H9 (cell line): ENCODE results near the gene OR11H6. TPM values are rescaled to one million over a fixed set of nuclear protein-coding genes. Genes with fewer than 3 reads are reported as not detected.

Source experiments
- DNase-seq: peaks from one replicate; pipeline ENCODE4 v3.0.0-alpha.2; 2017
- H2AFZ ChIP-seq: one replicate; pipeline ENCODE4 v1.6.1; 2013; ENCODE audit warnings: mild to moderate bottlenecking, low read length, control low read depth, moderate library complexity
- H2AK5ac ChIP-seq: 2 replicates; pipeline ENCODE4 v1.6.1; 2013; ENCODE audit warnings: low read length, control low read depth, mixed read lengths; ENCODE audit not compliant: insufficient read length
- H2BK120ac ChIP-seq: one replicate; pipeline ENCODE4 v1.6.1; 2013; ENCODE audit warnings: low read depth, mild to moderate bottlenecking, low read length, control low read depth, inconsistent platforms; ENCODE audit not compliant: poor library complexity, severe bottlenecking
- H2BK12ac ChIP-seq: 2 replicates; pipeline ENCODE4 v1.6.1; 2013; ENCODE audit warnings: low read length, control low read depth, mixed read lengths, low read depth; ENCODE audit not compliant: insufficient read length
- H2BK15ac ChIP-seq: 2 replicates; pipeline ENCODE4 v1.6.1; 2013; ENCODE audit warnings: low read depth, low read length, control low read depth
- H2BK20ac ChIP-seq: one replicate; pipeline ENCODE4 v1.6.1; 2013; ENCODE audit warnings: low read depth, mild to moderate bottlenecking, low read length, control low read depth, inconsistent platforms; ENCODE audit not compliant: poor library complexity, severe bottlenecking
- H2BK5ac ChIP-seq: 2 replicates; pipeline ENCODE4 v1.6.1; 2013; ENCODE audit warnings: low read length, control low read depth, mixed read lengths; ENCODE audit not compliant: insufficient read length
- H3K14ac ChIP-seq: 2 replicates; pipeline ENCODE4 v1.6.1; 2013; ENCODE audit warnings: low read length, control low read depth; ENCODE audit not compliant: insufficient read depth
- H3K18ac ChIP-seq: 2 replicates; pipeline ENCODE4 v1.6.1; 2013; ENCODE audit warnings: low read depth, mild to moderate bottlenecking, mixed read lengths, low read length, control low read depth; ENCODE audit not compliant: insufficient read length
- H3K23ac ChIP-seq: 2 replicates; pipeline ENCODE4 v1.6.1; 2013; ENCODE audit warnings: low read length, control low read depth, mixed read lengths, low read depth; ENCODE audit not compliant: insufficient read length
- H3K23me2 ChIP-seq: 2 replicates; pipeline ENCODE4 v1.6.1; 2013; ENCODE audit warnings: low read depth, mild to moderate bottlenecking, mixed read lengths, low read length, control low read depth; ENCODE audit not compliant: insufficient read length, poor library complexity, severe bottlenecking
- H3K27ac ChIP-seq: 2 replicates; pipeline ENCODE4 v1.5.1; 2013; ENCODE audit warnings: low read length, control low read depth, mixed read lengths, low read depth; ENCODE audit not compliant: insufficient read length
- H3K27me3 ChIP-seq: 2 replicates; pipeline ENCODE4 v1.6.1; 2013; ENCODE audit warnings: low read length, control low read depth, inconsistent platforms; ENCODE audit not compliant: insufficient read depth
- H3K4ac ChIP-seq: 2 replicates; pipeline ENCODE4 v1.6.1; 2013; ENCODE audit warnings: low read depth, mild to moderate bottlenecking, control low read depth, inconsistent platforms, low read length, moderate library complexity
- H3K4me1 ChIP-seq: 2 replicates; pipeline ENCODE4 v1.6.1; 2013; ENCODE audit warnings: low read length, control low read depth, inconsistent platforms; ENCODE audit not compliant: insufficient read depth
- H3K4me2 ChIP-seq: 2 replicates; pipeline ENCODE4 v1.6.1; 2013; ENCODE audit warnings: low read length, control low read depth, mixed read lengths; ENCODE audit not compliant: insufficient read length, insufficient read depth
- H3K56ac ChIP-seq: 2 replicates; pipeline ENCODE4 v1.6.1; 2013; ENCODE audit warnings: low read depth, mild to moderate bottlenecking, mixed read lengths, low read length, control low read depth; ENCODE audit not compliant: insufficient read length
- H3K79me1 ChIP-seq: 2 replicates; pipeline ENCODE4 v1.6.1; 2013; ENCODE audit warnings: low read depth, mild to moderate bottlenecking, moderate library complexity, low read length, control low read depth, inconsistent platforms; ENCODE audit not compliant: insufficient read depth, poor library complexity, severe bottlenecking
- H3K79me2 ChIP-seq: 2 replicates; pipeline ENCODE4 v1.6.1; 2013; ENCODE audit warnings: low read length, control low read depth, inconsistent platforms; ENCODE audit not compliant: insufficient read depth
- H3K9ac ChIP-seq: 2 replicates; pipeline ENCODE4 v1.6.1; 2013; ENCODE audit warnings: low read length, control low read depth, mixed read lengths; ENCODE audit not compliant: insufficient read length; ENCODE audit errors: extremely low read depth
- H3K9me3 ChIP-seq: one replicate; pipeline ENCODE4 v1.6.1; 2013; ENCODE audit warnings: low read depth, low read length, inconsistent platforms; ENCODE audit not compliant: control insufficient read depth
- H3T11ph ChIP-seq: one replicate; pipeline ENCODE4 v1.6.1; 2013; ENCODE audit warnings: mild to moderate bottlenecking, low read length, control low read depth, inconsistent platforms
- H4K20me1 ChIP-seq: one replicate; pipeline ENCODE4 v1.6.1; 2013; ENCODE audit not compliant: control insufficient read depth, insufficient read length, insufficient read depth
- H4K5ac ChIP-seq: 2 replicates; pipeline ENCODE4 v1.6.1; 2013; ENCODE audit warnings: low read depth, mild to moderate bottlenecking, mixed read lengths, low read length, control low read depth; ENCODE audit not compliant: insufficient read length
- H4K8ac ChIP-seq: replicated peaks from 2 replicates; pipeline ENCODE4 v1.6.1; 2013; ENCODE audit warnings: low read length, control low read depth, mixed read lengths, low read depth; ENCODE audit not compliant: insufficient read length
- H4K91ac ChIP-seq: 2 replicates; pipeline ENCODE4 v1.6.1; 2013; ENCODE audit warnings: low read depth, mild to moderate bottlenecking, moderate library complexity, mixed read lengths, low read length, control low read depth; ENCODE audit not compliant: insufficient read length
- H3K27ac Mint-ChIP-seq, 3 experiments: 2 replicates in 2 of 3; 3 replicates in 1 of 3; pipeline ENCODE4 v1.8.0; 2020 to 2021; ENCODE audit warnings: mixed read lengths in 3 of 3, mild to moderate bottlenecking in 1 of 3, moderate library complexity in 1 of 3
- H3K27me3 Mint-ChIP-seq: 2 replicates; pipeline ENCODE4 v1.8.0; 2021; ENCODE audit warnings: low read depth, mild to moderate bottlenecking, moderate library complexity, mixed read lengths
- H3K36me3 Mint-ChIP-seq, 3 experiments: 2 replicates in 2 of 3; 3 replicates in 1 of 3; pipeline ENCODE4 v1.8.0; 2020 to 2021; ENCODE audit warnings: low read depth in 3 of 3, mixed read lengths in 3 of 3; ENCODE audit not compliant: insufficient read depth in 1 of 3
- H3K4me1 Mint-ChIP-seq, 2 experiments: 2 replicates each; pipeline ENCODE4 v1.8.0; 2020; ENCODE audit warnings: mixed read lengths in 2 of 2
- H3K4me3 Mint-ChIP-seq, 2 experiments: 2 replicates in 1 of 2; 3 replicates in 1 of 2; pipeline ENCODE4 v1.8.0; 2020 to 2021; ENCODE audit warnings: mild to moderate bottlenecking in 2 of 2, mixed read lengths in 2 of 2, moderate library complexity in 1 of 2
- H3K9me3 Mint-ChIP-seq, 2 experiments: 2 replicates in 1 of 2; 3 replicates in 1 of 2; pipeline ENCODE4 v1.8.0; 2020; ENCODE audit warnings: mild to moderate bottlenecking in 2 of 2, mixed read lengths in 2 of 2, moderate library complexity in 1 of 2
- WGBS: extraction: QIAGEN DNeasy Blood & Tissue Kit; methylation state at CpG from one replicate; pipeline ENCODE4 v1.1.7; 2013; ENCODE audit warnings: missing lambda C conversion rate, low lambda C conversion rate, mixed read lengths; ENCODE audit not compliant: insufficient read length; ENCODE audit errors: extremely low coverage; 5-methylcytosine and 5-hydroxymethylcytosine counted together
- total RNA-seq: library from RNA; stranded (reverse); gene quantifications from 2 replicates; pipeline ENCODE4 v1.2.1, GENCODE V29; 2021
- TF ChIP-seq, protein P1 (sequence below): fragments of 200-600 bp; sonication (generic); conservative IDR thresholded peaks from 3 replicates; pipeline ENCODE4 v1.8.0; 2021; ENCODE audit warnings: antibody characterized with exemption, mild to moderate bottlenecking

The OR11H6 gene
- total RNA-seq, 1 experiment from 2014 or later, result not detected

DNA sequence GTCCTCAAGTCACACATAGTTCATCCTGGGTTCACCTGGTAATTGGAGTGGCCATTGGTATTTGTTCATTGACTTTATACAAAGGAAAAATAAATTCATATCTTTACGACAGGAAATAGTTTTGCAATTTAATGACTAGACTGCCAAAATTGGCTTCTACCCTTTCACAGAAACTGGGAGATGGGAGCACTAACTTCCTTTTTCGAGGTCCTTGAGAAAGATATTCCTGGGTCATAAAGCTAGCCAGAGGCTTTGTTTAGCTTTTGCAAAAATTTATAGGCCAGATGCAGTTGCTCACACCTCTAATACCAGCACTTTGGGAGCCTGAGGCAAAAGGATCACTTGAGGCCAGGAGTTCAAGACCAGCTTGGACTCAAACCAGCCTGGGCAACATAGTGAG is 43.0 kb upstream of the OR11H6 start:
- H4K5ac ChIP-seq, result no peak overlapping the region
- no peak overlapping the region for H3K18ac ChIP-seq
- H2AK5ac ChIP-seq, result no peak overlapping the region
- WGBS, result no CpG with 5 or more reads among the region's 2 CpGs
- H4K91ac ChIP-seq, result no peak overlapping the region
- H2AFZ ChIP-seq, result no peak overlapping the region
- no peaks in the 10 kb centered on the region for H3K4me1 ChIP-seq
- H3T11ph ChIP-seq, result no peak overlapping the region
- TF ChIP-seq, protein P1, sequence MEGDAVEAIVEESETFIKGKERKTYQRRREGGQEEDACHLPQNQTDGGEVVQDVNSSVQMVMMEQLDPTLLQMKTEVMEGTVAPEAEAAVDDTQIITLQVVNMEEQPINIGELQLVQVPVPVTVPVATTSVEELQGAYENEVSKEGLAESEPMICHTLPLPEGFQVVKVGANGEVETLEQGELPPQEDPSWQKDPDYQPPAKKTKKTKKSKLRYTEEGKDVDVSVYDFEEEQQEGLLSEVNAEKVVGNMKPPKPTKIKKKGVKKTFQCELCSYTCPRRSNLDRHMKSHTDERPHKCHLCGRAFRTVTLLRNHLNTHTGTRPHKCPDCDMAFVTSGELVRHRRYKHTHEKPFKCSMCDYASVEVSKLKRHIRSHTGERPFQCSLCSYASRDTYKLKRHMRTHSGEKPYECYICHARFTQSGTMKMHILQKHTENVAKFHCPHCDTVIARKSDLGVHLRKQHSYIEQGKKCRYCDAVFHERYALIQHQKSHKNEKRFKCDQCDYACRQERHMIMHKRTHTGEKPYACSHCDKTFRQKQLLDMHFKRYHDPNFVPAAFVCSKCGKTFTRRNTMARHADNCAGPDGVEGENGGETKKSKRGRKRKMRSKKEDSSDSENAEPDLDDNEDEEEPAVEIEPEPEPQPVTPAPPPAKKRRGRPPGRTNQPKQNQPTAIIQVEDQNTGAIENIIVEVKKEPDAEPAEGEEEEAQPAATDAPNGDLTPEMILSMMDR, result no peak
- no peak overlapping the region for H3K27ac Mint-ChIP-seq
- peaks cover 61% of the 10 kb centered on the region for H3K9me3 ChIP-seq
- no peak overlapping the region for H3K4ac ChIP-seq
- H4K8ac ChIP-seq, result no peak overlapping the region
- H3K27me3 Mint-ChIP-seq, result no peaks in the 10 kb centered on the region; the same call in 1 of the 2 replicates
- no peak overlapping the region for H3K9ac ChIP-seq
- H3K79me1 ChIP-seq, result no peaks in the 10 kb centered on the region
- no peak overlapping the region for H3K56ac ChIP-seq
- H3K27me3 ChIP-seq, result no peaks in the 10 kb centered on the region; the same call in 1 of the 2 replicates
- no peak for DNase-seq
- no peak overlapping the region for H2BK15ac ChIP-seq
- H3K4me1 Mint-ChIP-seq, result no peaks in the 10 kb centered on the region
- H2BK20ac ChIP-seq, result no peak overlapping the region
- no peak overlapping the region for H2BK12ac ChIP-seq
- H3K4me2 ChIP-seq, result no peak overlapping the region
- peaks cover 88 to 92% of the 10 kb centered on the region in 2 experiments for H3K9me3 Mint-ChIP-seq
- no peak overlapping the region for H3K4me3 Mint-ChIP-seq
- no peak overlapping the region for H3K27ac ChIP-seq
- no peak overlapping the region for H2BK120ac ChIP-seq
- H4K20me1 ChIP-seq, result no peaks in the 10 kb centered on the region
- no peak overlapping the region for H2BK5ac ChIP-seq
- H3K23me2 ChIP-seq, result no peaks in the 10 kb centered on the region
- peaks cover 0 to 37% (median 9%) of the 10 kb centered on the region in 3 experiments; a peak in 6 of 7 replicates for H3K36me3 Mint-ChIP-seq
- no peak overlapping the region for H3K23ac ChIP-seq
- H3K79me2 ChIP-seq, result no peaks in the 10 kb centered on the region
- H3K14ac ChIP-seq, result no peak overlapping the region
